H54 (cell line): ENCODE measurements around the gene KLHDC10.
"Not testable (repeated sequence)": the region's sequence is repeated elsewhere in the genome, so short reads cannot be mapped to it uniquely, and the experiment has no call there.

Experiments used
- DNase-seq: peaks from one replicate; pipeline ENCODE4 v3.0.0; 2011; ENCODE audit warnings: low spot score, mixed read lengths; ENCODE audit not compliant: insufficient read length
- FAIRE-seq: peaks from 3 replicates; lab custom pipeline; 2011; peaks lifted over from hg19 to GRCh38; lab: Jason Lieb, UNC
- POLR2A ChIP-seq: IDR thresholded peaks from 2 replicates; pipeline ENCODE4 v1.6.1; 2011; ENCODE audit warnings: low read depth, mild to moderate bottlenecking, low read length

Gene KLHDC10

DNA sequence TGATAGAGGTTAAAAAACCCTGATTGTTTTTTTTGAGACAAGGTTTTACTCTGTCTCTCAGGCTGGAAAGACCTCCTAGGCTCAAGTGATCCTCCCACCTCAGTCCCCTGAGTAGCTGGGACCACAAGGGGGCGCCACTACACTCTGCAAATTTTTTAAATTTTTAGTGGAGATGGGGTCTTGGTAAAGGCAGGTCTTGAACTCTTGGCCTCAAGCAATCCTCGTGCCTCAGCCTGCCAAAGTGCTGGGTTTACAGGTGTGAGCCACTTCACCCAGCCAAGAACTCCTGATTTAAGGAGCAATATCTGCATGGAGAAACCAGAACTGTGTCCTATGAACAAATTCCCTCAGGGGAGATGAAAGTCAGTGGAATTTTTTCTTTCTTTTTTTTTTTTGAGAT, 7.3 kb upstream of the KLHDC10 start:
- FAIRE-seq = no peak
- DNase-seq = no peak
- TF ChIP-seq POLR2A = no peak

DNA sequence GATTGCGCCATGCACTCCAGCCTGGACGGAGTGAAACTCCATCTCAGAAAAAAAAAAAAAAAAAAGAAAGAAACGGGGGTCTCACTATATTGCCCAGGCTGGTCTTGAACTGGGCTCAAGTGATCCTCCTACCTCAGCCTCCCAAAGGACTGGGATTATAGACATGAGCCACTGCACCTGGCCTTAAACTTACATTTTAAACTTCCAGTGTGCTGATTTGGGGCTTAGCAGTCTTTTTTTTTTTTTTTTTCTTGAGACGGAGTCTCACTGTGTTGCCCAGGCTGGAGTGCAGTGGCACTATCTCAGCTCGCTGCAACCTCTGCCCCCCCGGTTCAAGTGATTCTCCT, 5.8 kb upstream of the KLHDC10 start:
- FAIRE-seq = not testable (repeated sequence)

DNA sequence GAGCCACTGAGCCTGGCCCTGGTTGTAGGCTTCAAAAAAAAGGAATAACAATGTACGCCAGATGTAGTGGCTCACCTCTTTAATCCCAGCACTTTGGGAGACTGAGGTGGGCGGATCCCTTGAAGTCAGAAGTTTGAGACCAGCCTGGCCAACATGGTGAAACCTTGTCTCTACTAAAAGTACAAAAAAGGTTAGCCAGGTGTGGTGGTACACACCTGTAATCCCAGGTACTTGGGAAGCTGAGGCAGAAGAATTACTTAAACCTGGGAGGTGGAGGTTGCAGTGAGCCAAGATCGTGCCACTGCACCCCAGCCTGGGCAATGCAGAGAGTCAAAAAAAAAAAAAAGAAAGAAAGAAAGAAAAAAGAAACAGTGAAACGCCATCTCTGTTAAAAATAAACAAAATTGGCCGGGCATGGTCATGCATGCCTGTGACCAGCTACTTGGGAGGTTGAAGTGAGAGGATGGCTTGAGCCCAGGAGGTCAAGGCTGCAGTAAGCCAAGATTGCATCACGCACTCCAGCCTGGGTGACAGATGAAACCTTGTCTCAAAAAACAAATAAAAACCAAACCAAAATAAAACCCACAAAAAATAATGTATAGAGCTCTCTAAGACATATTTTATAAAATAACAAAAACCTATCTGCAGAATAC, 4.7 kb upstream of the KLHDC10 start:
- DNase-seq (no peak), FAIRE-seq (no peak)
- no peak for TF ChIP-seq POLR2A

More for the DNA sequence above, 5.8 kb upstream of the KLHDC10 start:
- not testable (repeated sequence) for DNase-seq

DNA sequence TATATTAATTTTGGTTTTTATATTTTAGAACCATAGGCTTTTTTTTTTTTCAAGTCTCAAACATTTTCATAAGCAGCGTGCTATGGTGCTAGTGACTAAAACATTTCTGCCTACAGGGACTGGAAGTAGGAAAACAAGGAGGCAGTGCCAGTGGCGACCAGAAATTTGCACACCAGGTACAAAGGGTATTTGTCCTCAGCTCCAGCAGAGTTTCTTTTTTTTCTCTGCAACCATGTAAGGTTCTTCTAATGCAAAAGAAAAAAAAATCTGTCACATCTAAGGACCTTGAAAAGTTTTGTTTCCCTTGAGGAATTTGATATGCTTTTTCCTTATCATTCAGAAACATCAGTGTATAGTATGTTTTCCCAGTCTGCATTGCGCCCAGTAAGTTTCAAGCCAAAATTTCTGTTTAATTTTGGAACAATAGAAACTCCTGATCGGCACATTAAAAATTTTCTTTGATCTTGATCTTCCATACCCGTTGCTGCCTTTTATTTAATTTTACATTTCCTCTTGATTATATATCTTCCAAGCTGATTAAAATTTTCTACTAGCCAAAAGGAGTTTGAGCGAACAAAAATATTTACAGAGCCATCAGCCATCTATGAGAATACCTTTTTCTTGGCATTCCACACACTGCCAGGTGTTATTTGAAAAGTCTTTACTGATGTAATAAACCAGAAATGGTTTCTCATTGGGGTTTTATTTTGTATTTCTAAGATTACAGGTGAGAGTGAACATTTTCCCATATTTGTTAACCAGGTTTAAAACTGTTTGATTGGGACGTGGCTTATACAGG, 956 bp upstream of the KLHDC10 start:
- FAIRE-seq (no peak), DNase-seq (no peak)
- no peak for TF ChIP-seq POLR2A

DNA sequence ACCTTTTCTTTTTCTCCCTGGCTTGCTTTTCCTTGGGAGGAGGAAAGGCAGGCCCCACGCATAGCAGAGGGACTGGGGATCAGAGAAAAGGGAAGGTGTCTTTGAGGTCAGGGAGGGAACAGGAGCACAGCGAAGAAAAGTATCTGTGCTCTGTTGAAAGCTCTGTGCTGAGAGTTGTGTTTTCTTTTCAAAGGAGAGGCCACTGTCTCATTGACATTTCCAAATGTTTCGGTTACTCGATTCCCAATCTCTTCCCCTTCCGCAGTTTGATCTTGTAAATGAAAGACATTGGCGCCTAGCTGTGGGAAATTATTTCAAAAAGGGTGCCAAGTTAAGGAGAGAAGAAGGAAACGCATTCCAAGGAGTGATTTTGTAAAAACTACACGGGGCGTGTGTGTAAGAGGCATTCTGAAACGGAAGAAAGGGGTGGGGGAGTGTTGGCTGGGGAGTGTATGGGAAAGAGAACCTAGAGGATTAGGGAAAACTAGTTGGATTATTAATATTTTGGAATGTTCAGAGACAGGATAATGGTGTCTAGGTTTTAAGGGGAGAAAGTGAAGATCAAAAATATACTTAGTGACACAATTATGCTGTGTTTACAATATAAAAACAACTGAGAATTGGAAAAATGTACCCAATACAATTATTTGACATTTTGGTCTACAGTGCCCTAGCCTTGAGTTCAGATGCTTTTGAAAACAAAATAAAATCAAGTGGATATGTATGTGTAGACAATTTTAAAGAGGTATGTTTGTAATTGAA, 708 bp downstream of the KLHDC10 start:
- FAIRE-seq (no peak), DNase-seq (no peak)
- no peak for TF ChIP-seq POLR2A

DNA sequence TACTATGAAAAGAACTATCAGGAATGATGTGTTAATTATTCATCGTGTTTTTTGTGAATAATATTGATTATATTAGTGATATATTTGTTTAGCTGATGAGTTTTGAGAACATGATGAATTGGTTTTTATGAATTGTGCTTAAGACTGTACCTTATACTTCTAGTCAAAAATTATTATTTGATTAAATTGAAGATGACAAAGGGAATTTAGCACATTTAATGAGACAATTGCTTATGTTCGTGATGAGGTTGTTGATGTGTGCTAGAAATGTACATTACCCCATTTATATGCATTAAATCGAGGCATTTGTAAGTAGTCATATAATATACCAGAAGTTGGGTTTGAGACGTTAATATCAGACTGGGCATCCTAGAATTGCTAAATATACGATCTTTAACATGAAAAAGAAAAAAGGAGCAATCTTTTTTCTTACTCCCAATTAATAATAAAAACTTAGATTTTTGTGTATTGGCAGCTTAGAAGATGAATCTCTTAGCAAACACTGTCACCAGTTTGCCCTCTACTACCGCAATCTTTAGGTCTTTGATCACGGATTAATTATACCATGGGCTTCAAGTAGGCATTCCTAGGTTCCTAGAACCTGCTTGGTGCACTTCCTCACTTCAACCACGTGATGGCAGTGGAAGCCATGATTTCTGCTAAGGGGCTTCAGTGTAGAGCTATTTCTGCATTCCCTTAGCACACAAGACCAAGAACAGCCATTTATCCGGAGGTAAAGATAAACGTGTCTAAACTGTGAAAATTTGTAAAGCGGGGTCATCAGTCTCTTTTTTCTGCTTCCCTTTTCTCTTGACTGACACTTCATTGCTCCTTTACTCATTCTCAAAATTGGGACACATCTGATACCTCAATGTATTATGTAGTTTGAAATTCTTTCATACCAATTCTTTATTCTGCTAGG, 1.6 kb downstream of the KLHDC10 start:
- DNase-seq = peak; percentile 38
- peak; percentile 88 for FAIRE-seq
- no peak for TF ChIP-seq POLR2A

DNA sequence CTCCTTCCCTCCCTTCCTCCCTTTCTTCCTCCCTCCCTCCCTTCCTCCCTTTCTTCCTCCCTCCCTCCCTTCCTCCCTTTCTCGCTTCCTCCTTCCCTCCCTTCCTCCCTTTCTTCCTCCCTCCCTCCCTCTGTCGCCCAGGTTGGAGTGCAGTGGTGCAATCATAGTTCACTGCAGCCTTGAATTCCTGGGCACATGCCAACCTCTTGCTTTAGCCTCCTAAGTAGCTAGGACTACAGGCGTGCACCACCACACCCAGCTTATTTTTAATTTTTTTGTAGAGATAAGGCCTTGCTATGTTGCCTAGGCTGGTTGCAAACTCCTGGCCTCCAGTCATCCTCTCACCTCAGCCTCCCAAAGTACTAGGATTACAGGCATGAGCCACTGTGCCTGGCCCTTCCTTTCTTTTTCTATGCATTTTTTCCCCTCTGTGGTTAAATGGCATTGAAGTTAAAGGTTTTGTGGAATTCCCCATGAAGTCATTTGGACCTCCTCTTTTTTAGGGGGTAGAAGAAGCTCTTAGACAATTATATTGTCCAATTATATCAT, 9.6 kb downstream of the KLHDC10 start:
- DNase-seq = no peak
- FAIRE-seq = no peak
- no peak for TF ChIP-seq POLR2A

DNA sequence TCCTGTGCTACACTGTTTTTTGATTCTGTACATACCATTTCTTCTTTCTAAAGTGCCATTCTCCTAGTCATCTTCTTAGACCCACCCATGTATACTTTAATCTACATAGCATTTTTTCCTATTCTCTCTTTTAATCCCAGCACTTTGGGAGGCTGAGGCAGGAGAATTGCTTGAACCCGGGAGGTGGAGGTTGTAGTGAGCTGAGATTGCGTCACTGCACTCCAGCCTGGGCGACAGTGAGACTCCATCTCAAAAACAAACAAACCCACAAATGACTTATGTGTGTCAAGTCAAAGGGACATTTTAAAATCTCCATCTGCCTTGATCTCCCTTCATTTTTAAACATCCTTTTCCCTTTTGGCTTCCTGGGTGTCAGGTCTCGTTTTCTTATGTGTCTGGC, 13.2 kb downstream of the KLHDC10 start:
- not testable (repeated sequence) for FAIRE-seq, DNase-seq

DNA sequence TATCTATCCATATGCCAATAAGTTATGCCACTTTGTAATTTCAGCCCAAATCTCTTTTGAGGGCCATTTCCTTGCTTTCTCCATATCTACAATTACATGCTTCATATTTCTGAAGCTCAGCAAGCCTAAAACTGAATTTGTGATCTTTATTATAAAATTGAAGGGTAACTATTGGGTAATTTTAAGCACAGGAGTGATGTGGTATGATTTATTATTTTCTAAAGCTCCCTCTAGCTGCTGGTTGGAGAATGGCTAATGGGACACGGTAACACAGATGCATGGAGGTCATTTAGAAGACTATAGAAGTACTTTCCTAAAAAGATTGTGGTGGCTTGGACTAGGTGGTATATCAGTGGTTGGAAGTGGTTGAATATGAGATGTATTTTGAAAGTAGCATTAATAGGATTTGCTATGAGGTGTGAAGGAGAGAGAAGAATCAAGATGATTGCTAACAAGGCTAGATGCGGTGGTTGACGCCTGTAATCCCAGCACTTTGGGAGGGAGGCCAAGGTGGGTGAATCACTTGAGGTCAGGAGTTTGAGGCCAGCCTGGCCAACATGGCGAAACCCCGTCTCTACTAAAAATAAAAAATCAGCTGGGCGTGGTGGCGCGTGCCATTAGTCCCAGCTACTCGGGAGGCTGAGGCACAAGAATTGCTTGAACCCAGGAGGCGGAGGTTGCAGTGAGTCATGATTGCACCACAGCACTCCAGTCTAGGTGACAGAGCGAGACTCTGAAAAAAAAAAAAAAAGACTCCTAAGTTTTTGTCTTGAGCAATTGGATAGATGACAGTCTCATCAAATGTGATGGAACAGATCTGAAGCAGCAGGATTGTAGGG, 13.9 kb downstream of the KLHDC10 start:
- no peak for DNase-seq
- no peak for TF ChIP-seq POLR2A
- FAIRE-seq = no peak

DNA sequence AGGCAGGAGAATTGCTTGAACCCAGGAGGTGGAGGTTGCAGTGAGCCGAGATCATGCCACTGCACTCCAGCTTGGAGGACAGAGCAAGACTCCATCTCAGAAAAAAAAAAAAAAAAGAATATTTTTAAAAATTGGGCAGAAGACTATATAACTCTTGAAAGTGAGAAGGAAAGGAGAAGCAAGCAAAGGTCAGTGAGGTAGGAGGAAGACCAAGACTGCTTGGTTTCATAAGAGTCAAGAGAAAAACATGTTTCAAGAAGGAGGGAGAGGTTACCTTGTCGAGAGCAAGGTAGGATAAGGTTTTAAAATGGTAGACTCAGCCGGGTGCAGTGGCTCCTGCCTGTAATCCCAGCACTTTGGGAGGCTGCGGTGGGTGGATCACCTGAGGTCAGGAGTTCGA, 14.9 kb downstream of the KLHDC10 start:
- not testable (repeated sequence) for DNase-seq

DNA sequence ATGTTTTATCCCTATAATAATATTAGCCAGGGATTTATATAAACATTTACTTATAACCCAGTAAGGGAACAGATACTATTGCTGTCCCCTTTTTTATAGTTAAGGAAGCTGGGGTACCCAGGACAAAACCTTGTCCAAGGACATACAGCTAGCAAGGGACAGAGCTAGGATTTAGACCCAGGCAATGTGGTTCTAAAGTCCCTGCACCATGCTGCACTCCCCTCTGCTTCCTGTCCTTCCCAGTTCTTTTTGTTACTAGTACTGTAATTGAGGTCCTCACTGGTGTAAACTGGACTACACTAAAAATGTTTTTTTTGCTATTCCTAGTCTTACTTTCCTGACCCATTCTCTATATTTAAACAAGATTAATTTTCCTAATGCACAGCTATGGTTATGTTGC, 16.6 kb downstream of the KLHDC10 start:
- no peak for DNase-seq
- TF ChIP-seq POLR2A = no peak
- no peak for FAIRE-seq

More for the DNA sequence above, 14.9 kb downstream of the KLHDC10 start:
- not testable (repeated sequence) for FAIRE-seq

DNA sequence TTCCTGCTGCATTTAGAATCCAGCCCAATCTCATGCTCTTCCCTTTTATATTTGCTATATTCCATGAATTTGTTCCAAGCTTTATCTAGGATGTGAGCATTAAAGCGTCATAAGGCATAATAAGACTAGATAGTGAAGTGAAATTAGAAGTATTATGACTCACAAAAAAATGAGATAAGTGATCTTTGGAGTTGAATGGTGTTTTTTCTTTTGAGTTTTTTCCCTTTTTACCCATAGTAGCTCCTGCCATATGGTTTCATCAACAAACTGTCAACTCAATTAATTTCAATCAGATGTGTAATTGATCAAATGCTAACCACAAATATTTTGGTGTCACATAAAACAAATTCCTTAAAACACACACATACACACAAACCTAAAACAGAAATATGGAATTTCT, 17.0 kb downstream of the KLHDC10 start:
- no peak for TF ChIP-seq POLR2A
- FAIRE-seq (no peak), DNase-seq (no peak)
